H9 (cell line): ENCODE measurements around the gene SPAG17. TPM values are rescaled to one million over a fixed set of nuclear protein-coding genes. Genes with fewer than 3 reads are reported as not detected.

Experiments
- DNase-seq: peaks from one replicate; pipeline ENCODE4 v3.0.0-alpha.2; 2017
- H2AFZ ChIP-seq: one replicate; pipeline ENCODE4 v1.6.1; 2013; ENCODE audit warnings: mild to moderate bottlenecking, low read length, control low read depth, moderate library complexity
- H2AK5ac ChIP-seq: 2 replicates; pipeline ENCODE4 v1.6.1; 2013; ENCODE audit warnings: low read length, control low read depth, mixed read lengths; ENCODE audit not compliant: insufficient read length
- H2BK120ac ChIP-seq: one replicate; pipeline ENCODE4 v1.6.1; 2013; ENCODE audit warnings: low read depth, mild to moderate bottlenecking, low read length, control low read depth, inconsistent platforms; ENCODE audit not compliant: poor library complexity, severe bottlenecking
- H2BK12ac ChIP-seq: 2 replicates; pipeline ENCODE4 v1.6.1; 2013; ENCODE audit warnings: low read length, control low read depth, mixed read lengths, low read depth; ENCODE audit not compliant: insufficient read length
- H2BK15ac ChIP-seq: 2 replicates; pipeline ENCODE4 v1.6.1; 2013; ENCODE audit warnings: low read depth, low read length, control low read depth
- H2BK20ac ChIP-seq: one replicate; pipeline ENCODE4 v1.6.1; 2013; ENCODE audit warnings: low read depth, mild to moderate bottlenecking, low read length, control low read depth, inconsistent platforms; ENCODE audit not compliant: poor library complexity, severe bottlenecking
- H2BK5ac ChIP-seq: 2 replicates; pipeline ENCODE4 v1.6.1; 2013; ENCODE audit warnings: low read length, control low read depth, mixed read lengths; ENCODE audit not compliant: insufficient read length
- H3K14ac ChIP-seq: 2 replicates; pipeline ENCODE4 v1.6.1; 2013; ENCODE audit warnings: low read length, control low read depth; ENCODE audit not compliant: insufficient read depth
- H3K18ac ChIP-seq: 2 replicates; pipeline ENCODE4 v1.6.1; 2013; ENCODE audit warnings: low read depth, mild to moderate bottlenecking, mixed read lengths, low read length, control low read depth; ENCODE audit not compliant: insufficient read length
- H3K23ac ChIP-seq: 2 replicates; pipeline ENCODE4 v1.6.1; 2013; ENCODE audit warnings: low read length, control low read depth, mixed read lengths, low read depth; ENCODE audit not compliant: insufficient read length
- H3K23me2 ChIP-seq: 2 replicates; pipeline ENCODE4 v1.6.1; 2013; ENCODE audit warnings: low read depth, mild to moderate bottlenecking, mixed read lengths, low read length, control low read depth; ENCODE audit not compliant: insufficient read length, poor library complexity, severe bottlenecking
- H3K27ac ChIP-seq: 2 replicates; pipeline ENCODE4 v1.5.1; 2013; ENCODE audit warnings: low read length, control low read depth, mixed read lengths, low read depth; ENCODE audit not compliant: insufficient read length
- H3K27me3 ChIP-seq: 2 replicates; pipeline ENCODE4 v1.6.1; 2013; ENCODE audit warnings: low read length, control low read depth, inconsistent platforms; ENCODE audit not compliant: insufficient read depth
- H3K4ac ChIP-seq: 2 replicates; pipeline ENCODE4 v1.6.1; 2013; ENCODE audit warnings: low read depth, mild to moderate bottlenecking, control low read depth, inconsistent platforms, low read length, moderate library complexity
- H3K4me1 ChIP-seq: 2 replicates; pipeline ENCODE4 v1.6.1; 2013; ENCODE audit warnings: low read length, control low read depth, inconsistent platforms; ENCODE audit not compliant: insufficient read depth
- H3K4me2 ChIP-seq: 2 replicates; pipeline ENCODE4 v1.6.1; 2013; ENCODE audit warnings: low read length, control low read depth, mixed read lengths; ENCODE audit not compliant: insufficient read length, insufficient read depth
- H3K56ac ChIP-seq: 2 replicates; pipeline ENCODE4 v1.6.1; 2013; ENCODE audit warnings: low read depth, mild to moderate bottlenecking, mixed read lengths, low read length, control low read depth; ENCODE audit not compliant: insufficient read length
- H3K79me1 ChIP-seq: 2 replicates; pipeline ENCODE4 v1.6.1; 2013; ENCODE audit warnings: low read depth, mild to moderate bottlenecking, moderate library complexity, low read length, control low read depth, inconsistent platforms; ENCODE audit not compliant: insufficient read depth, poor library complexity, severe bottlenecking
- H3K79me2 ChIP-seq: 2 replicates; pipeline ENCODE4 v1.6.1; 2013; ENCODE audit warnings: low read length, control low read depth, inconsistent platforms; ENCODE audit not compliant: insufficient read depth
- H3K9ac ChIP-seq: 2 replicates; pipeline ENCODE4 v1.6.1; 2013; ENCODE audit warnings: low read length, control low read depth, mixed read lengths; ENCODE audit not compliant: insufficient read length; ENCODE audit errors: extremely low read depth
- H3K9me3 ChIP-seq: one replicate; pipeline ENCODE4 v1.6.1; 2013; ENCODE audit warnings: low read depth, low read length, inconsistent platforms; ENCODE audit not compliant: control insufficient read depth
- H3T11ph ChIP-seq: one replicate; pipeline ENCODE4 v1.6.1; 2013; ENCODE audit warnings: mild to moderate bottlenecking, low read length, control low read depth, inconsistent platforms
- H4K20me1 ChIP-seq: one replicate; pipeline ENCODE4 v1.6.1; 2013; ENCODE audit not compliant: control insufficient read depth, insufficient read length, insufficient read depth
- H4K5ac ChIP-seq: 2 replicates; pipeline ENCODE4 v1.6.1; 2013; ENCODE audit warnings: low read depth, mild to moderate bottlenecking, mixed read lengths, low read length, control low read depth; ENCODE audit not compliant: insufficient read length
- H4K8ac ChIP-seq: replicated peaks from 2 replicates; pipeline ENCODE4 v1.6.1; 2013; ENCODE audit warnings: low read length, control low read depth, mixed read lengths, low read depth; ENCODE audit not compliant: insufficient read length
- H4K91ac ChIP-seq: 2 replicates; pipeline ENCODE4 v1.6.1; 2013; ENCODE audit warnings: low read depth, mild to moderate bottlenecking, moderate library complexity, mixed read lengths, low read length, control low read depth; ENCODE audit not compliant: insufficient read length
- H3K27ac Mint-ChIP-seq, 3 experiments: 2 replicates in 2 of 3; 3 replicates in 1 of 3; pipeline ENCODE4 v1.8.0; 2020 to 2021; ENCODE audit warnings: mixed read lengths in 3 of 3, mild to moderate bottlenecking in 1 of 3, moderate library complexity in 1 of 3
- H3K27me3 Mint-ChIP-seq: 2 replicates; pipeline ENCODE4 v1.8.0; 2021; ENCODE audit warnings: low read depth, mild to moderate bottlenecking, moderate library complexity, mixed read lengths
- H3K36me3 Mint-ChIP-seq, 3 experiments: 2 replicates in 2 of 3; 3 replicates in 1 of 3; pipeline ENCODE4 v1.8.0; 2020 to 2021; ENCODE audit warnings: low read depth in 3 of 3, mixed read lengths in 3 of 3; ENCODE audit not compliant: insufficient read depth in 1 of 3
- H3K4me1 Mint-ChIP-seq, 2 experiments: 2 replicates each; pipeline ENCODE4 v1.8.0; 2020; ENCODE audit warnings: mixed read lengths in 2 of 2
- H3K4me3 Mint-ChIP-seq, 2 experiments: 2 replicates in 1 of 2; 3 replicates in 1 of 2; pipeline ENCODE4 v1.8.0; 2020 to 2021; ENCODE audit warnings: mild to moderate bottlenecking in 2 of 2, mixed read lengths in 2 of 2, moderate library complexity in 1 of 2
- H3K9me3 Mint-ChIP-seq, 2 experiments: 2 replicates in 1 of 2; 3 replicates in 1 of 2; pipeline ENCODE4 v1.8.0; 2020; ENCODE audit warnings: mild to moderate bottlenecking in 2 of 2, mixed read lengths in 2 of 2, moderate library complexity in 1 of 2
- WGBS: extraction: QIAGEN DNeasy Blood & Tissue Kit; methylation state at CpG from one replicate; pipeline ENCODE4 v1.1.7; 2013; ENCODE audit warnings: missing lambda C conversion rate, low lambda C conversion rate, mixed read lengths; ENCODE audit not compliant: insufficient read length; ENCODE audit errors: extremely low coverage; 5-methylcytosine and 5-hydroxymethylcytosine counted together
- total RNA-seq: library from RNA; stranded (reverse); gene quantifications from 2 replicates; pipeline ENCODE4 v1.2.1, GENCODE V29; 2021
- TF ChIP-seq, protein P1 (sequence below): fragments of 200-600 bp; sonication (generic); conservative IDR thresholded peaks from 3 replicates; pipeline ENCODE4 v1.8.0; 2021; ENCODE audit warnings: antibody characterized with exemption, mild to moderate bottlenecking

Gene SPAG17
- total RNA-seq, 1 experiment from 2014 or later, result 0.37 TPM

GRCh38 chr1:118018060-118018459 is 167.0 kb downstream of the SPAG17 start:
- Histone ChIP-seq H3K9ac (no peak overlapping the region), H2BK12ac (no peak overlapping the region), H2BK5ac (no peak overlapping the region), H3K9me3 (no peaks in the 10 kb centered on the region), H4K91ac (no peak overlapping the region), H3K27me3 (no peaks in the 10 kb centered on the region), H3T11ph (no peak overlapping the region), H3K4me2 (no peak overlapping the region), H4K20me1 (no peaks in the 10 kb centered on the region), H2AFZ (no peak overlapping the region), H4K8ac (no peak overlapping the region), H3K79me1 (no peaks in the 10 kb centered on the region), H3K4ac (no peak overlapping the region), H3K56ac (no peak overlapping the region), H3K18ac (no peak overlapping the region), H3K4me1 (no peaks in the 10 kb centered on the region), H3K23me2 (no peaks in the 10 kb centered on the region), H4K5ac (no peak overlapping the region), H2BK120ac (no peak overlapping the region), H3K79me2 (no peaks in the 10 kb centered on the region), H2BK20ac (no peak overlapping the region), H3K14ac (no peak overlapping the region), H3K23ac (no peak overlapping the region), H3K27ac (no peak overlapping the region), H2BK15ac (no peak overlapping the region), H2AK5ac (no peak overlapping the region)
- no peak overlapping the region for H3K27ac Mint-ChIP-seq
- no peaks in the 10 kb centered on the region for H3K36me3 Mint-ChIP-seq
- TF ChIP-seq, protein P1, sequence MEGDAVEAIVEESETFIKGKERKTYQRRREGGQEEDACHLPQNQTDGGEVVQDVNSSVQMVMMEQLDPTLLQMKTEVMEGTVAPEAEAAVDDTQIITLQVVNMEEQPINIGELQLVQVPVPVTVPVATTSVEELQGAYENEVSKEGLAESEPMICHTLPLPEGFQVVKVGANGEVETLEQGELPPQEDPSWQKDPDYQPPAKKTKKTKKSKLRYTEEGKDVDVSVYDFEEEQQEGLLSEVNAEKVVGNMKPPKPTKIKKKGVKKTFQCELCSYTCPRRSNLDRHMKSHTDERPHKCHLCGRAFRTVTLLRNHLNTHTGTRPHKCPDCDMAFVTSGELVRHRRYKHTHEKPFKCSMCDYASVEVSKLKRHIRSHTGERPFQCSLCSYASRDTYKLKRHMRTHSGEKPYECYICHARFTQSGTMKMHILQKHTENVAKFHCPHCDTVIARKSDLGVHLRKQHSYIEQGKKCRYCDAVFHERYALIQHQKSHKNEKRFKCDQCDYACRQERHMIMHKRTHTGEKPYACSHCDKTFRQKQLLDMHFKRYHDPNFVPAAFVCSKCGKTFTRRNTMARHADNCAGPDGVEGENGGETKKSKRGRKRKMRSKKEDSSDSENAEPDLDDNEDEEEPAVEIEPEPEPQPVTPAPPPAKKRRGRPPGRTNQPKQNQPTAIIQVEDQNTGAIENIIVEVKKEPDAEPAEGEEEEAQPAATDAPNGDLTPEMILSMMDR, result no peak
- no CpG with 5 or more reads among the region's 1 CpG for WGBS
- H3K4me1 Mint-ChIP-seq, result no peaks in the 10 kb centered on the region
- H3K4me3 Mint-ChIP-seq, result no peak overlapping the region
- H3K9me3 Mint-ChIP-seq, result no peaks in the 10 kb centered on the region
- H3K27me3 Mint-ChIP-seq, result no peaks in the 10 kb centered on the region
- DNase-seq, result no peak
